Measurements from ENCODE around the gene S100A3.

GRCh38 chr1:153556348-153556747 lies 7.3 kb upstream of the S100A3 start:
- TF ChIP-seq POLR2A (IDR thresholded peaks at IDR 0.05), result no peak
- TF ChIP-seq CTCF (IDR thresholded peaks at IDR 0.05), result no peak
- no peak for TF ChIP-seq EP300 (IDR thresholded peaks at IDR 0.05)

All from tibial nerve (tissue), 4 donors.